Stimulated activated CD4-positive, alpha-beta T cell treated with anti-CD3 and anti-CD28 coated beads, Interleukin-2, amount 100 ng/mL, for 24 hours (primary cell): ENCODE data around the gene DLG2.

ENCODE experiments used
- DNase-seq, 2 donors: peaks; one replicate each; pipeline ENCODE4 v3.0.0-alpha.2; 2020

DLG2 gene

GRCh38 chr11:84300092-84300491 is 1327.1 kb downstream of the DLG2 start:
- no peak for DNase-seq

- DNase-seq, result no peak
These were observed 1329.6 kb downstream of the DLG2 start for GRCh38 chr11:84297570-84297969.

GRCh38 chr11:84295815-84296214 is 1331.3 kb downstream of the DLG2 start:
- DNase-seq, result no peak

- DNase-seq, result no peak
These were observed 1334.2 kb downstream of the DLG2 start for GRCh38 chr11:84292955-84293354.

- no peak for DNase-seq
These were observed 1335.1 kb downstream of the DLG2 start for GRCh38 chr11:84292006-84292405.

GRCh38 chr11:84290647-84291046 is 1336.5 kb downstream of the DLG2 start:
- no peak for DNase-seq

- no peak for DNase-seq
These were observed 1337.7 kb downstream of the DLG2 start for GRCh38 chr11:84289381-84289906.

GRCh38 chr11:84273541-84273940 is 1353.6 kb downstream of the DLG2 start:
- DNase-seq, result no peak

GRCh38 chr11:84270466-84270865 is 1356.7 kb downstream of the DLG2 start:
- DNase-seq, result no peak

- DNase-seq, result no peak
These were observed 1363.1 kb downstream of the DLG2 start for GRCh38 chr11:84264066-84264465.

GRCh38 chr11:84261707-84262106 is 1365.4 kb downstream of the DLG2 start:
- no peak for DNase-seq

GRCh38 chr11:84260862-84261261 is 1366.3 kb downstream of the DLG2 start:
- DNase-seq, result no peak

GRCh38 chr11:84256618-84257017 is 1370.5 kb downstream of the DLG2 start:
- no peak for DNase-seq

- no peak for DNase-seq
These were observed 1371.7 kb downstream of the DLG2 start for GRCh38 chr11:84255483-84255882.

- no peak for DNase-seq
These were observed 1376.1 kb downstream of the DLG2 start for GRCh38 chr11:84250834-84251613.

GRCh38 chr11:84249344-84250135 is 1377.6 kb downstream of the DLG2 start:
- DNase-seq, result no peak

GRCh38 chr11:84247926-84248325 is 1379.2 kb downstream of the DLG2 start:
- DNase-seq, result no peak

- DNase-seq, result no peak
These were observed 1380.0 kb downstream of the DLG2 start for GRCh38 chr11:84247129-84247528.

- DNase-seq, result no peak
These were observed 1383.4 kb downstream of the DLG2 start for GRCh38 chr11:84243629-84244263.

- no peak for DNase-seq
These were observed 1385.6 kb downstream of the DLG2 start for GRCh38 chr11:84241343-84242131.

GRCh38 chr11:84240847-84241246 is 1386.3 kb downstream of the DLG2 start:
- DNase-seq, result no peak

- DNase-seq, result no peak
These were observed 1390.7 kb downstream of the DLG2 start for GRCh38 chr11:84236436-84236835.
